ENCODE measurements around the gene DAZAP2.

DNA sequence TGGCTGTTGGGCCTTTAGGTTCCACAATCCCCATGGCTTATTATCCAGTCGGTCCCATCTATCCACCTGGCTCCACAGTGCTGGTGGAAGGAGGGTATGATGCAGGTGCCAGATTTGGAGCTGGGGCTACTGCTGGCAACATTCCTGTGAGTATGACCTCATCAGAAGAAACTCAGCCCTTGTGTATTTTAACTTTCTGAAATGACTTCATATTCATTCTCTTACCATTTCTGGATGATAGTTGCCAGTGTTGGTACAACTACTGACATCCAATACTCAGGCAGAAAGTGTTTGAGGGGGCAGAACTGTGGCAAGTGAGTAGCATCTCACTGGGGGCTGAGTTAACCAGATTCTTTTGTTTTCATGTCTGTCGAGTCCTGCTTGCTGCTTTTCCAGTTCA lies 2.3 kb downstream of the DAZAP2 start:
- TF ChIP-seq L3MBTL2 (conservative IDR thresholded peaks at IDR 0.05) = no peak
- TF ChIP-seq SP1 (IDR thresholded peaks at IDR 0.05) = no peak
- no peak for TF ChIP-seq FOXK2 (IDR thresholded peaks at IDR 0.05)
- no peak for TF ChIP-seq FOXA1 (IDR thresholded peaks at IDR 0.05)
- TF ChIP-seq LEF1 (IDR thresholded peaks at IDR 0.05; ENCODE audit: borderline replicate concordance) = no peak
- TF ChIP-seq ARNT (IDR thresholded peaks at IDR 0.05) = no peak
- TF ChIP-seq FOXM1 (IDR thresholded peaks at IDR 0.05; ENCODE audit: borderline replicate concordance) = no peak
- no peak for TF ChIP-seq SUZ12 (IDR thresholded peaks at IDR 0.05)
- TF ChIP-seq BHLHE40 (IDR thresholded peaks at IDR 0.05; ENCODE audit: borderline replicate concordance) = no peak
- TF ChIP-seq ZNF384 (IDR thresholded peaks at IDR 0.05) = no peak
- TF ChIP-seq, protein P1, sequence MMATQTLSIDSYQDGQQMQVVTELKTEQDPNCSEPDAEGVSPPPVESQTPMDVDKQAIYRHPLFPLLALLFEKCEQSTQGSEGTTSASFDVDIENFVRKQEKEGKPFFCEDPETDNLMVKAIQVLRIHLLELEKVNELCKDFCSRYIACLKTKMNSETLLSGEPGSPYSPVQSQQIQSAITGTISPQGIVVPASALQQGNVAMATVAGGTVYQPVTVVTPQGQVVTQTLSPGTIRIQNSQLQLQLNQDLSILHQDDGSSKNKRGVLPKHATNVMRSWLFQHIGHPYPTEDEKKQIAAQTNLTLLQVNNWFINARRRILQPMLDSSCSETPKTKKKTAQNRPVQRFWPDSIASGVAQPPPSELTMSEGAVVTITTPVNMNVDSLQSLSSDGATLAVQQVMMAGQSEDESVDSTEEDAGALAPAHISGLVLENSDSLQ (IDR thresholded peaks at IDR 0.05) = no peak
- no peak for TF ChIP-seq NFRKB (IDR thresholded peaks at IDR 0.05)

Measured in HEK293T (cell line).